SK-N-MC (cell line): Measurements from ENCODE around the gene OCA2.

Source experiments
- DNase-seq: peaks from one replicate; pipeline ENCODE4 v3.0.0-alpha.2; 2011; ENCODE audit warnings: low read depth, low spot score
- H3K27ac ChIP-seq: fragments of 200-600 bp; sonication (generic); 2 replicates; pipeline ENCODE4 v1.5.1; 2016; ENCODE audit warnings: mixed run types
- H3K36me3 ChIP-seq: fragments of 200-600 bp; sonication (generic); 2 replicates; pipeline ENCODE4 v1.6.1; 2017; ENCODE audit warnings: antibody characterized with exemption, low read length, mixed read lengths; ENCODE audit not compliant: insufficient read depth
- H3K4me3 ChIP-seq: fragments of 200-600 bp; sonication (generic); 2 replicates; pipeline ENCODE4 v1.5.1; 2016
- H3K9ac ChIP-seq: fragments of 200-600 bp; sonication (generic); 2 replicates; pipeline ENCODE4 v1.8.0; 2017; ENCODE audit warnings: mixed run types, mixed read lengths; ENCODE audit not compliant: insufficient read length
- H3K9me3 ChIP-seq: fragments of 200-600 bp; sonication (generic); 2 replicates; pipeline ENCODE4 v1.6.1; 2017; ENCODE audit warnings: low read depth, mild to moderate bottlenecking, antibody characterized with exemption, low read length, moderate library complexity, mixed read lengths
- EZH2 ChIP-seq: fragments of 200-600 bp; sonication (generic); IDR thresholded peaks from one replicate; pipeline ENCODE4 v1.6.1; 2017; ENCODE audit warnings: antibody characterized with exemption
- FOXP2 ChIP-seq: optimal IDR thresholded peaks from 2 replicates; pipeline ENCODE3; 2011; ENCODE audit warnings: mild to moderate bottlenecking, moderate library complexity; ENCODE audit not compliant: insufficient read depth; ENCODE audit errors: extremely low read length, control extremely low read depth
- POLR2AphosphoS5 ChIP-seq: IDR thresholded peaks from 2 replicates; pipeline ENCODE4 v1.6.1; 2012; ENCODE audit warnings: mild to moderate bottlenecking, low read depth, low read length, borderline replicate concordance

The OCA2 gene

GRCh38 chr15:27864719-27865118 is 234.4 kb downstream of the OCA2 start:
- Histone ChIP-seq H3K4me3 (no peak overlapping the region), H3K9ac (no peak overlapping the region), H3K9me3 (no peaks in the 10 kb centered on the region), H3K27ac (no peak overlapping the region), H3K36me3 (no peaks in the 10 kb centered on the region)
- no peak for TF ChIP-seq POLR2AphosphoS5
- TF ChIP-seq FOXP2, result no peak
- no peak for TF ChIP-seq EZH2
- DNase-seq, result no peak

GRCh38 chr15:27864086-27864485 is 235.0 kb downstream of the OCA2 start:
- Histone ChIP-seq H3K9me3 (no peaks in the 10 kb centered on the region), H3K27ac (no peak overlapping the region), H3K9ac (no peak overlapping the region), H3K36me3 (no peaks in the 10 kb centered on the region), H3K4me3 (no peak overlapping the region)
- TF ChIP-seq POLR2AphosphoS5, result no peak
- no peak for TF ChIP-seq EZH2
- TF ChIP-seq FOXP2, result no peak
- DNase-seq, result no peak

- H3K9me3 ChIP-seq, result no peaks in the 10 kb centered on the region
- TF ChIP-seq FOXP2 (no peak), POLR2AphosphoS5 (no peak), EZH2 (no peak)
- H3K4me3 ChIP-seq, result no peak overlapping the region
- H3K9ac ChIP-seq, result no peak overlapping the region
- H3K36me3 ChIP-seq, result no peaks in the 10 kb centered on the region
- H3K27ac ChIP-seq, result no peak overlapping the region
- DNase-seq, result no peak
Measured at GRCh38 chr15:27863000-27863399, 236.1 kb downstream of the OCA2 start.

GRCh38 chr15:27861171-27861570 is 237.9 kb downstream of the OCA2 start:
- no peak for DNase-seq
- no peaks in the 10 kb centered on the region for H3K36me3 ChIP-seq
- TF ChIP-seq EZH2 (no peak), FOXP2 (no peak), POLR2AphosphoS5 (no peak)

GRCh38 chr15:27855137-27855536 is 244.0 kb downstream of the OCA2 start:
- no peak overlapping the region for H3K4me3 ChIP-seq
- H3K27ac ChIP-seq, result no peak overlapping the region
- H3K36me3 ChIP-seq, result no peaks in the 10 kb centered on the region
- TF ChIP-seq FOXP2, result no peak
- TF ChIP-seq POLR2AphosphoS5, result no peak
- no peak for TF ChIP-seq EZH2
- H3K9me3 ChIP-seq, result no peaks in the 10 kb centered on the region
- DNase-seq, result no peak
- H3K9ac ChIP-seq, result no peak overlapping the region

More at GRCh38 chr15:27861171-27861570, 237.9 kb downstream of the OCA2 start:
- H3K27ac ChIP-seq, result no peak overlapping the region
- H3K4me3 ChIP-seq, result no peak overlapping the region
- H3K9ac ChIP-seq, result no peak overlapping the region
- H3K9me3 ChIP-seq, result no peaks in the 10 kb centered on the region

- Histone ChIP-seq H3K36me3 (no peaks in the 10 kb centered on the region), H3K9ac (no peak overlapping the region), H3K4me3 (no peak overlapping the region), H3K27ac (no peak overlapping the region), H3K9me3 (no peaks in the 10 kb centered on the region)
- no peak for DNase-seq
- TF ChIP-seq FOXP2 (no peak), POLR2AphosphoS5 (no peak), EZH2 (no peak)
Measured at GRCh38 chr15:27854601-27855000, 244.5 kb downstream of the OCA2 start.

- TF ChIP-seq POLR2AphosphoS5 (no peak), FOXP2 (no peak), EZH2 (no peak)
- Histone ChIP-seq H3K9ac (no peak overlapping the region), H3K4me3 (no peak overlapping the region)
Measured at GRCh38 chr15:27853624-27854455, 245.3 kb downstream of the OCA2 start.

GRCh38 chr15:27851858-27852210 is 247.3 kb downstream of the OCA2 start:
- H3K4me3 ChIP-seq, result no peak overlapping the region
- no peak overlapping the region for H3K27ac ChIP-seq
- no peak for DNase-seq
- H3K9me3 ChIP-seq, result no peaks in the 10 kb centered on the region
- H3K9ac ChIP-seq, result no peak overlapping the region
- no peak for TF ChIP-seq POLR2AphosphoS5
- TF ChIP-seq EZH2, result no peak
- TF ChIP-seq FOXP2, result no peak
- no peaks in the 10 kb centered on the region for H3K36me3 ChIP-seq

More at GRCh38 chr15:27853624-27854455, 245.3 kb downstream of the OCA2 start:
- no peak for DNase-seq
- no peak overlapping the region for H3K27ac ChIP-seq
- no peaks in the 10 kb centered on the region for H3K36me3 ChIP-seq
- no peaks in the 10 kb centered on the region for H3K9me3 ChIP-seq
